Thyroid gland (tissue), 4 donors: Measurements from ENCODE around the gene ACOT8. TPM values are rescaled to one million over a fixed set of nuclear protein-coding genes. Genes with fewer than 3 reads are reported as not detected.
A peak's percentile ranks its signal among the peaks of the same experiment; 100 is the strongest.

ENCODE experiments used
- DNase-seq, 2 donors: peaks; one replicate each; pipeline ENCODE4 v3.0.0-alpha.2; 2019
- H3K27ac ChIP-seq, 3 donors: fragments of 200-600 bp; sonication (generic); 1 replicate in 2 of 3; 2 replicates in 1 of 3; pipeline ENCODE4 v1.5.1; 2016 to 2019; ENCODE audit warnings: mild to moderate bottlenecking in 1 of 3, moderate library complexity in 1 of 3
- H3K27me3 ChIP-seq: fragments of 200-600 bp; sonication (generic); one replicate; pipeline ENCODE4 v1.5.1; 2019
- H3K36me3 ChIP-seq, 2 donors: fragments of 200-600 bp; sonication (generic); one replicate each; pipeline ENCODE4 v1.5.1; 2016 to 2019
- H3K4me1 ChIP-seq, 2 donors: fragments of 200-600 bp; sonication (generic); one replicate each; pipeline ENCODE4 v1.5.1; 2017 to 2019
- H3K4me3 ChIP-seq, 3 donors: fragments of 200-600 bp; sonication (generic); replicated peaks in 1 of 3; 1 replicate in 2 of 3; 2 replicates in 1 of 3; pipeline ENCODE4 v1.5.1; 2016; ENCODE audit warnings: mild to moderate bottlenecking in 1 of 3
- H3K9me3 ChIP-seq: fragments of 200-600 bp; sonication (generic); one replicate; pipeline ENCODE4 v1.5.1; 2017
- POLR2A ChIP-seq, 2 donors: fragments of 450-650 bp; IDR thresholded peaks; one replicate each; pipeline ENCODE4 v1.6.1; 2017; ENCODE audit warnings: antibody characterized with exemption in 2 of 2, mild to moderate bottlenecking in 2 of 2, moderate library complexity in 1 of 2
- WGBS, 2 donors: methylation state at CpG; one replicate each; pipeline ENCODE4 v1.1.5; 2017; 5-methylcytosine and 5-hydroxymethylcytosine counted together
- intact Hi-C: fragments of 100-400 bp; cut with DNase I; formaldehyde crosslinking; loops from one replicate; pipeline ENCODE4 v1.15.1; 2023
- total RNA-seq, 4 donors: library from RNA; depleted of rRNA; stranded (reverse); fragments of >200 nt; gene quantifications; one replicate each; pipeline ENCODE4 v1.2.3, GENCODE V29; 2016
- TF ChIP-seq, protein P1 (sequence below), 6 experiments: fragments of 200-600 bp in 3 of 6; fragments of 450-650 bp in 3 of 6; sonication (generic) in 3 of 6; IDR thresholded peaks; one replicate each; pipeline ENCODE4 v1.5.1; 2016 to 2019; ENCODE audit warnings: antibody characterized with exemption in 6 of 6, mild to moderate bottlenecking in 2 of 6, inconsistent platforms in 1 of 6, moderate library complexity in 1 of 6

ACOT8 gene
- total RNA-seq, 4 donors from 2014 or later: 36.3 to 73.8 (median 50.6) TPM

GRCh38 chr20:45822857-45823256 lies 34.3 kb downstream of the ACOT8 start:
- DNase-seq: peak; percentile 40 to 56
- H3K27ac ChIP-seq: no peak overlapping the region
- no peaks in the 10 kb centered on the region for H3K9me3 ChIP-seq
- TF ChIP-seq, protein P1, sequence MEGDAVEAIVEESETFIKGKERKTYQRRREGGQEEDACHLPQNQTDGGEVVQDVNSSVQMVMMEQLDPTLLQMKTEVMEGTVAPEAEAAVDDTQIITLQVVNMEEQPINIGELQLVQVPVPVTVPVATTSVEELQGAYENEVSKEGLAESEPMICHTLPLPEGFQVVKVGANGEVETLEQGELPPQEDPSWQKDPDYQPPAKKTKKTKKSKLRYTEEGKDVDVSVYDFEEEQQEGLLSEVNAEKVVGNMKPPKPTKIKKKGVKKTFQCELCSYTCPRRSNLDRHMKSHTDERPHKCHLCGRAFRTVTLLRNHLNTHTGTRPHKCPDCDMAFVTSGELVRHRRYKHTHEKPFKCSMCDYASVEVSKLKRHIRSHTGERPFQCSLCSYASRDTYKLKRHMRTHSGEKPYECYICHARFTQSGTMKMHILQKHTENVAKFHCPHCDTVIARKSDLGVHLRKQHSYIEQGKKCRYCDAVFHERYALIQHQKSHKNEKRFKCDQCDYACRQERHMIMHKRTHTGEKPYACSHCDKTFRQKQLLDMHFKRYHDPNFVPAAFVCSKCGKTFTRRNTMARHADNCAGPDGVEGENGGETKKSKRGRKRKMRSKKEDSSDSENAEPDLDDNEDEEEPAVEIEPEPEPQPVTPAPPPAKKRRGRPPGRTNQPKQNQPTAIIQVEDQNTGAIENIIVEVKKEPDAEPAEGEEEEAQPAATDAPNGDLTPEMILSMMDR (IDR thresholded peaks at IDR 0.05): no peak
- no peak for TF ChIP-seq POLR2A (IDR thresholded peaks at IDR 0.05)
- WGBS, 2 donors: 13% methylated on average over 3 of the region's 24 CpGs; no CpG with 5 or more reads in 1 of the 2 donors
- intact Hi-C loops: no loop called here
- no peaks in the 10 kb centered on the region for H3K27me3 ChIP-seq
- H3K4me1 ChIP-seq: peaks cover 16 to 42% of the 10 kb centered on the region in 2 donors
- H3K4me3 ChIP-seq: no peak overlapping the region
- H3K36me3 ChIP-seq: no peaks in the 10 kb centered on the region

- intact Hi-C loops: no loop called here
- Histone ChIP-seq H3K4me1 (peaks cover 16 to 38% of the 10 kb centered on the region in 2 donors), H3K4me3 (no peak overlapping the region), H3K27me3 (no peaks in the 10 kb centered on the region), H3K27ac (no peak overlapping the region), H3K36me3 (no peaks in the 10 kb centered on the region), H3K9me3 (no peaks in the 10 kb centered on the region)
- no peak for TF ChIP-seq POLR2A (IDR thresholded peaks at IDR 0.05)
- TF ChIP-seq, protein P1 (IDR thresholded peaks at IDR 0.05): no peak
- DNase-seq: no peak
- WGBS, 2 donors: 81 to 82% methylated on average over 2 of the region's 2 CpGs
These were observed 35.2 kb downstream of the ACOT8 start for GRCh38 chr20:45821947-45822346.

GRCh38 chr20:45819466-45819865 lies 37.7 kb downstream of the ACOT8 start:
- TF ChIP-seq, protein P1 (IDR thresholded peaks at IDR 0.05): no peak
- no peak for TF ChIP-seq POLR2A (IDR thresholded peaks at IDR 0.05)
- no peaks in the 10 kb centered on the region for H3K9me3 ChIP-seq
- intact Hi-C loops: loop anchor here (10.0 kb wide), 1 partner anchor 115 kb away; the partner anchor contains the start of gene PCIF1
- no peaks in the 10 kb centered on the region for H3K27me3 ChIP-seq
- no peak overlapping the region for H3K27ac ChIP-seq
- H3K36me3 ChIP-seq: no peaks in the 10 kb centered on the region
- DNase-seq: no peak
- H3K4me3 ChIP-seq: no peak overlapping the region
- WGBS, 2 donors: 96% methylated on average over 4 of the region's 4 CpGs
- peaks cover 7 to 20% of the 10 kb centered on the region in 2 donors for H3K4me1 ChIP-seq

- Histone ChIP-seq H3K27ac (no peak overlapping the region), H3K27me3 (no peaks in the 10 kb centered on the region), H3K4me1 (peaks cover 0 to 8% of the 10 kb centered on the region in 2 donors), H3K36me3 (no peaks in the 10 kb centered on the region), H3K4me3 (no peak overlapping the region), H3K9me3 (no peaks in the 10 kb centered on the region)
- TF ChIP-seq, protein P1 (IDR thresholded peaks at IDR 0.05): no peak
- TF ChIP-seq POLR2A (IDR thresholded peaks at IDR 0.05): no peak
- WGBS, 2 donors: 93 to 94% methylated on average over 3 of the region's 3 CpGs
- intact Hi-C loops: loop anchor here (10.0 kb wide), 1 partner anchor 117 kb away; the partner anchor contains the start of gene PCIF1
- no peak for DNase-seq
These were observed 39.0 kb downstream of the ACOT8 start for GRCh38 chr20:45818239-45818638.

- TF ChIP-seq, protein P1 (IDR thresholded peaks at IDR 0.05): no peak
- TF ChIP-seq POLR2A (IDR thresholded peaks at IDR 0.05): no peak
- no peak for DNase-seq
- Histone ChIP-seq H3K27ac (no peak overlapping the region), H3K4me1 (peaks cover 3 to 6% of the 10 kb centered on the region in 2 donors), H3K9me3 (no peaks in the 10 kb centered on the region), H3K4me3 (no peak overlapping the region), H3K27me3 (no peaks in the 10 kb centered on the region), H3K36me3 (no peaks in the 10 kb centered on the region)
- 71% methylated on average over 7 to 8 of the region's 9 CpGs for WGBS, 2 donors
- intact Hi-C loops: loop anchor here (10.0 kb wide), 1 partner anchor 117 kb away; the partner anchor contains the start of gene PCIF1
These were observed 39.6 kb downstream of the ACOT8 start for GRCh38 chr20:45817376-45818194.
